Activated T-cell treated with anti-CD3 and anti-CD28 coated beads, Interleukin-2, amount 50 U/mL, for 1 hour (primary cell): ENCODE measurements around the gene UTP14A.

Source experiments
- DNase-seq: peaks from one replicate; pipeline ENCODE4 v3.0.0-alpha.2; 2020

UTP14A gene

DNA sequence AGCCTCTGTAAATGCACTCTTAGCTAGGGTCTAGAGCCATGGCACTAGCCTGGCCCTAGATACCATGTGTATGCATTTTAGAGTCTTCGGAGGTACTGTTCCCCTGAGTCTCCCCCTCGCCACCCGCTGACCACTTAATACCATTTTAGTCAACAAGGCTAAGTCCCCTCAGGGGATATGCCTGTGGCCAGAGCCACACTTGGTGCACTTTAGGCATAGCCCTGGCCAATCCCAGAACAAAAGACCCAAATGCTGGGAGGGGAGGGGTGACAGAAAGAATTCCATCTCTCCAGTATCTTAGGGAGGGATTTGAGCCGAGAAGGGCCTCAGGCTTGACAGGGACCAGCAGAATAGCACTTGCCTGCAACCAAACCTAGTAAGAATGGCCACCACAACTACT lies 47.9 kb downstream of the UTP14A start:
- DNase-seq: no peak

- DNase-seq: no peak
Measured at GRCh38 chrX:129954804-129955203, 48.8 kb downstream of the UTP14A start.

- no peak for DNase-seq
Measured at GRCh38 chrX:129955682-129956081, 49.7 kb downstream of the UTP14A start.

GRCh38 chrX:129956145-129956544 lies 50.2 kb downstream of the UTP14A start:
- DNase-seq: no peak

DNA sequence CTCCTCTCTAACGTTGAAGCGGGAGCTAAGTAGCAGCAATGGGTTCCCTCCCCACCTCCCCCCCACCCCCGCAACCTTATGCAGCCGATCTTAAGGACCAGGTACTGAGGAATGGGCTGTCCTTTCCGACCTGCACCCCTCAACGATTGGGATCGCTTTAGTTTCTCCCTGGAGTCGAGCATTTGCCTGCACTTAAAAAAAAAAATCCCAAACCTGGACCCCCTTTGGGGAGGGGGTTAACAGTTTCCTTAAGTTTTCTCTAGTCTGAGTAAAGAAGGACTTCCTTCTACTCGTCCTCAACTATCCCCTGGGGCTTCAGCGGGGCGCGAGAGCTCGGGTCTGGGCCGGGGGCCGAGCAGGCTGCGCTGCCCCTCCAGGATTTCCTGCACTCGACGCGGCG lies 50.8 kb downstream of the UTP14A start:
- DNase-seq: no peak

DNA sequence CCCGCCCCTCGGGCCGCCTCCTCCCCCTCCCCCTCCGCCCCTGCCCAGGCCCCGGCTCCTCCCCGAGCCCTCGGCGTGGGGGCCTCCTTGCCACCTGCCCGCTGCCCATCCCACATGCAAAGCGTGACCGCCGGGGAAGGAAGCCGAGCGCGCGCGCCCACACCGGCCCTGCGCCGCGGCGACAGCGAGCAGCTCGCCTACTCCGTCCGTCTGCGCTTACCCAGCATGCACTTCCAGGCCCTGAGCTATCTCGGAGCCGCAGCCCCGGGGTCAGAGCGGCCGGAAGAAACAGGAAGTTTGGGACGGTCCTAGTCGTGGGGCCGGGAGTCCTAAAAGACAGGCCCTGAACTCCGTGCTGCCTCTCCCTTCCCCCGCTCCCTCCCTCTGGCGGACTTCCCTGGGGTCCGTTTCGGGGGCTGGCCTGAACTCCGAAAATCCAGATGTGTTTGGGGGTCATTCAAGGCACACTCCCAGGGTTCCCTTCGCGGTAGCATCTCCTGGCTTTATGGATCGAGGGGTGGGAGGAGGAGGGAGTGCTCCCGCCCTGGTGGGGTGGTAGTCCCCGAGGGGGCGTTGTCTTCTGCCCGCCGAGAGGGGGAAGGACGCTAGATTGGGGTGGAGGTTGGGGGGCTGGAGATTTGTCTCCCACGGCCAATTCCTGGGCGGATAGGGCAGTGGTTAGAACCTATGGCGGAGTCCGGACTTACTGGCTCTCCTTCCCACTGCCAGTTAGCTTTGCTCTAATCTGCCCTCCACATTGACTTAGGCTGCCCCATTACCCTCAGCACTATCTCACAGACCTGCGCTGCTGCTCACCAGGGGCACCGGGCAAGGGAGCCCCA lies 51.5 kb downstream of the UTP14A start:
- DNase-seq: peak; percentile 35

DNA sequence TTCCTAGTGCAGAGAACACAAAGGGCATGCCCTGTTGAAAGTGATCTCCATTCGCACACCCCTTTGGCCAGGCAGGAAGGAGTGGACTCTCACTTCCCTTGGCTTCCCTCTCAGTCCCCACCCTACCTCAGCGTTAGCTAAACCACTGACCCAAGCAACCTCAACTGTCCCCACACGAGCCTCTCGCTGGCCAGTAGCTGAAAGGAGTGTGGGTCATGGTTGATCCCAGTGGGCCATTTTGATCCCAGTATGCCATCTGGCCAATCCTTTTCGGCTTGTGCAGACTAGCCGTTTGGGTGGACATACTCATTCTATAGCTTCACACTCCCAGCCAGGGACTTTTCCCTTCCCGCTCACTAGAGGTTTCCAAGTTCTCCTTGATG lies 52.1 kb downstream of the UTP14A start:
- DNase-seq: no peak

GRCh38 chrX:129958814-129959492 lies 53.0 kb downstream of the UTP14A start:
- no peak for DNase-seq

DNA sequence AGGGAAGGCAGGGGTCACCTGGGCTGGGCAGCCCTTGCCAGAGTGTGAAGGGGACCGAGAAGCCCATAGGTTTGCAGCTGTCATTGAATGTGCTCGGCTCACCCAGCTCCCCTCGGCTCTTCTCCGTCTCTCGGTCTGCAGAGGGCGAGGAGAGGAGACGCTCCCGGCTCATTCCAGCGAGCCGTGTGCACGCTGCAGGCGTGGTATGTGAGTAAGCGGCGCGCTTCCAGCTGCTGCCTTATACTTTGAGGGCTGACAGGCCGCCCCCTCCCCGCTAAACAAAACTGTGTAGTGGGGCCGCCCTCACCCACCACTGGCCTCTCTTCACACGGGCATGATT lies 53.5 kb downstream of the UTP14A start:
- no peak for DNase-seq

DNA sequence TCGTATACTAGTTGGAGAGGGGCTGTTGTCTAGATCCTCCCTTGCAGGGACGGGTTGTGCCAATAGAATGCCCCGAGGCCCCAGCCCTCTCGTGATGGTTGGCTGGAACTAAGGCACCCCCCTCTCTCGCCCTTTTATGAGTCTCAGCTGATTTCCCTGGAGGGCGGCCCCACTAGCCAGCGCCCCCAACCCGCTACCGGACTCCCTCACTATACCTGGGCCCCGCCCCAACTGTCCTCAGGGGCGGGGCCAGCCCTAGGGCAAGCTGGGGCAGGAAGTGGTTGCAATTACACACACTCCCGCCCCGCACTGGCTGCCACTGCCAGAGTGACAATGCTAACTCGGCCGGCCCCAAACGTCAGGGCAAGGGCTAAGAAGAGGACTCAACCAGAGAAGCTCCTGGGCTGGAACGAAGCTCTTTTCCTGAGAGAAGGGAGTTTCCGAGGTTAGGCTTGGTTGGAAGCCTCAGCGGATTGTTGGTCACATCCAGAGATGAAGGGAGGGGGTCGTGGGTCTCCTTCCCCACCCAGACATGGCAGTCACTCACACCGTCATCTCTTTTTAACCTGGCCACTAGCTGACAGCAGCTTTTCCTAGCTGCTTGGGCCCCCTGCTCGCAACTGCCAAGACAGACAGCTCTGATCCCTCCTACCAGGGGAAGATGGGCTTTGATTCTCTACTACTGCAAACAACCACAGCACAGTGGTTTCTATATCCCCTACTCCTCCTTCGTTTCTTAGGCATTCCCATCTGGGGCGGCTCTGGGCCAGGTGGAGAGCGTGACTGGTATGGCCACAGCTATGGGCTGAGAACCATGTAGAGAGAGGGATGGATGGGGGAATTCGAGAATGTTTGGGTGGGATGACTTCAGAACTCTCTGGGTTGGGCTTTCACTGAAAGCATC lies 55.5 kb downstream of the UTP14A start:
- DNase-seq: peak; percentile 60

DNA sequence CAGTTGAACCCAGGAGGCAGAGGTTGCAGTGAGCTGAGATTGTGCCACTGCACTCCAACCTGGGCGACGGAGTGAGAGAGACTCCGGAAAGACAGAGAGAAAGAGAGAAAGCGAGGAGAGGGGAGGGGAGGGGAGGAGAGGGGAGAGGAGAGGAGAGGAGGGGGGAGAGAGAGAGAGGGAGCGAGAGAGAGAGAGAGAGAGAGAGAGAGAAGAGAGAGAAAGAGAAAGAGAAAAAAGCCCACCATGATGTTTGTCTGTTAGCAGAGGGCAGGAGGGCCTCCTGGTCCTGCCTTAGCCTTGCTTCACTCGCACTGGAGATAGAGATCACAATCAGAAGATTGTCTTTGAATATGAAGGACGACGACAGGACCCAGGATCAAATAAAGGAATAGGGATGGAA lies 57.8 kb downstream of the UTP14A start:
- no peak for DNase-seq

- no peak for DNase-seq
Measured at GRCh38 chrX:129965166-129965565, 59.2 kb downstream of the UTP14A start.

GRCh38 chrX:129968968-129969367 lies 63.0 kb downstream of the UTP14A start:
- no peak for DNase-seq

DNA sequence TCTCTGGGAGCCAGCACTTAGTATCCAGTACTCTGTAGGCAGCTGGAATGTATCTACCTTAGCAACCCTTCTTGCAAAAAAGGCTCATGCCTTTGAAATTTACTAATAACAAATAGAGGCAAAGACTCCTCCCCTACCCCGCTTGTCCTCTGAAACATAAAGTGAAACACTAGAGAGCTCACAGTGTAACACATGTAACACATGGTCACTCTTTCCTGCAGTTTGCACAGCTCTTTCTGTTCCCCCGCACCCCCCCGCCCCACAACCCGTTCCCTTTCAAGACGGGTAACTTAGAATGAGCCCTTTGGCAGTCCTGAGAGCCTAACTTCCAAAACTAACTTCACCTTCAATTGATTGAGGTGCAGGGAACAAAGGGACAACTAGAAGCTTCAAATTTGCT lies 70.5 kb downstream of the UTP14A start:
- DNase-seq: no peak
